ENCODE data around the gene USP54.
A peak's percentile ranks its signal among the peaks of the same experiment; 100 is the strongest.

The USP54 gene

GRCh38 chr10:73522263-73522662 lies 68.9 kb downstream of the USP54 start:
- DNase-seq = no peak

- DNase-seq = no peak
Observed at GRCh38 chr10:73519336-73519735, 71.8 kb downstream of the USP54 start.

- no peak for DNase-seq
Observed at GRCh38 chr10:73517166-73517888, 73.8 kb downstream of the USP54 start.

GRCh38 chr10:73512207-73512743 lies 78.9 kb downstream of the USP54 start:
- no peak for DNase-seq

GRCh38 chr10:73509695-73510094 lies 81.4 kb downstream of the USP54 start:
- DNase-seq = no peak

- no peak for DNase-seq
Observed at GRCh38 chr10:73506491-73506890, 84.7 kb downstream of the USP54 start.

GRCh38 chr10:73506074-73506473 lies 85.1 kb downstream of the USP54 start:
- DNase-seq = no peak

GRCh38 chr10:73503037-73503436 lies 88.1 kb downstream of the USP54 start:
- DNase-seq = no peak

- no peak for DNase-seq
Observed at GRCh38 chr10:73501651-73502050, 89.5 kb downstream of the USP54 start.

- DNase-seq = no peak
Observed at GRCh38 chr10:73497623-73498022, 93.5 kb downstream of the USP54 start.

GRCh38 chr10:73495884-73496674 lies 95.1 kb downstream of the USP54 start, which contains the start of gene PPP3CB:
TSS of gene PPP3CB (minus strand) at chr10:73496024. CDS start at chr10:73495889, 135 bp downstream.
- peak; percentile 47 for DNase-seq

- no peak for DNase-seq
Observed at GRCh38 chr10:73495226-73495883, 95.8 kb downstream of the USP54 start.

GRCh38 chr10:73494877-73495225 lies 96.3 kb downstream of the USP54 start:
- DNase-seq = no peak

- no peak for DNase-seq
Observed at GRCh38 chr10:73494213-73494612, 96.9 kb downstream of the USP54 start.

GRCh38 chr10:73493781-73494180 lies 97.4 kb downstream of the USP54 start:
- no peak for DNase-seq

GRCh38 chr10:73486601-73487000 lies 104.5 kb downstream of the USP54 start:
- no peak for DNase-seq

GRCh38 chr10:73485320-73485719 lies 105.8 kb downstream of the USP54 start:
- no peak for DNase-seq

- no peak for DNase-seq
Observed at GRCh38 chr10:73480158-73480557, 111.0 kb downstream of the USP54 start.

- no peak for DNase-seq
Observed at GRCh38 chr10:73478636-73479035, 112.5 kb downstream of the USP54 start.

GRCh38 chr10:73471226-73471625 lies 119.9 kb downstream of the USP54 start:
- DNase-seq = no peak

GRCh38 chr10:73469579-73469978 lies 121.6 kb downstream of the USP54 start:
- no peak for DNase-seq

GRCh38 chr10:73467206-73467605 lies 123.9 kb downstream of the USP54 start:
- no peak for DNase-seq

GRCh38 chr10:73465978-73466726 lies 125.0 kb downstream of the USP54 start:
- no peak for DNase-seq

All from NCI-H187 treated with DMSO at 0.1 percent for 48 hours (cell line).